ENCODE measurements around the gene LSS. TPM values are rescaled to one million over a fixed set of nuclear protein-coding genes. Genes with fewer than 3 reads are reported as not detected.
"Not testable (repeated sequence)": the region's sequence is repeated elsewhere in the genome, so short reads cannot be mapped to it uniquely, and the experiment has no call there.

Gene LSS
- polyA plus RNA-seq, 2 donors = 41.9 to 57.6 TPM

- WGBS, 2 donors = 50 to 66% methylated on average over 3 to 7 of the region's 13 CpGs
- H3K36me3 ChIP-seq (ENCODE audit: control insufficient read depth in 2 of 2, insufficient read depth in 2 of 2, low read length in 1 of 2); H3K27me3 ChIP-seq (ENCODE audit: control insufficient read depth in 1 of 2, insufficient read depth in 2 of 2, low read length in 2 of 2); H3K4me1 ChIP-seq (ENCODE audit: control insufficient read depth in 2 of 2, insufficient read depth in 2 of 2, low read length in 1 of 2); H3K9me3 ChIP-seq (ENCODE audit: control insufficient read depth in 2 of 2, insufficient read depth in 1 of 2, low read depth in 1 of 2, low read length in 1 of 2): not testable (repeated sequence)
- peak overlapping the region in 1 of 2 donors; percentile 57 for H3K4me3 ChIP-seq (ENCODE audit: low read depth in 1 of 2, low read length in 2 of 2)
- peak overlapping the region in 1 of 2 donors; percentile 34 for H3K27ac ChIP-seq (ENCODE audit: low read depth in 2 of 2, low read length in 1 of 2)
These were observed 45.2 kb downstream of the LSS start for GRCh38 chr21:46183337-46183909.

- H3K27ac ChIP-seq (ENCODE audit: low read depth in 2 of 2, low read length in 1 of 2) = no peak overlapping the region
These were observed 45.8 kb downstream of the LSS start for GRCh38 chr21:46182548-46183336.

DNA sequence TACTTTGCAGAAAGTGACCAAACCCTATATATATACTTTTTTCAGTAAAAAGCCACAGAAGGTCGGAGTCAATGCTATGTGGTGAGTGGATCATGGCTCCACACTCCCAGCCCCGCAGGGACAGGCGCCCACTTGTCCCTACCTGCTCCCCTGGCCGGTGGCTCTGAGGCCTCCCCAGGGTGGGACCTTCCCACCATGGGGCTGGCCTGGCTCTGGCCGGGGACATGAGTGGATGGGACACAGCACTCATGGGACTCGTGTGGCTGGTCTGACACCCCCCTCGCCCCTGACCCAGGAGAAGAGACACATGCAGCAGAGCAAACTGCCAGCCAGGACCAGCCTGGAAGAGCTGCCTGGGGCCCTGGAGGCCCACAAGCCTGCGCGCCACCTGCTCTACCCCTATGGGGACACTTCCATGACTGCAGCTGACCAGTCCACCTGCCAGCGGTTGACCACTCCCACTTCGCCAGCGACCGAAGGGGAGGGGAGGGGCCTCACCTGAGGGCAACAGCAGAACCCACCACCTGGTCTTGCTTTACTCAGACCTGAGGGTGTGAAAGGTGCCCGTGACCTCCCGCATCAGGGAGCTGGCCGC, 46.5 kb downstream of the LSS start:
- WGBS, 2 donors = 84 to 86% methylated on average over 16 of the region's 16 CpGs
- H3K4me1 ChIP-seq (ENCODE audit: control insufficient read depth in 2 of 2, insufficient read depth in 2 of 2, low read length in 1 of 2) = peaks cover 0 to 5% of the 10 kb centered on the region in 2 donors
- H3K27ac ChIP-seq (ENCODE audit: low read depth in 2 of 2, low read length in 1 of 2) = no peak overlapping the region
- no peaks in the 10 kb centered on the region for H3K27me3 ChIP-seq (ENCODE audit: control insufficient read depth in 1 of 2, insufficient read depth in 2 of 2, low read length in 2 of 2)
- no peaks in the 10 kb centered on the region for H3K9me3 ChIP-seq (ENCODE audit: control insufficient read depth in 2 of 2, insufficient read depth in 1 of 2, low read depth in 1 of 2, low read length in 1 of 2)
- no peak overlapping the region for H3K4me3 ChIP-seq (ENCODE audit: low read depth in 1 of 2, low read length in 2 of 2)
- no peaks in the 10 kb centered on the region for H3K36me3 ChIP-seq (ENCODE audit: control insufficient read depth in 2 of 2, insufficient read depth in 2 of 2, low read length in 1 of 2)

More at GRCh38 chr21:46182548-46183336, 45.8 kb downstream of the LSS start:
- H3K27me3 ChIP-seq (ENCODE audit: control insufficient read depth in 1 of 2, insufficient read depth in 2 of 2, low read length in 2 of 2) = no peaks in the 10 kb centered on the region
- peaks cover 0 to 1% of the 10 kb centered on the region in 2 donors for H3K36me3 ChIP-seq (ENCODE audit: control insufficient read depth in 2 of 2, insufficient read depth in 2 of 2, low read length in 1 of 2)
- peaks cover 0 to 5% of the 10 kb centered on the region in 2 donors for H3K4me1 ChIP-seq (ENCODE audit: control insufficient read depth in 2 of 2, insufficient read depth in 2 of 2, low read length in 1 of 2)
- 90 to 91% methylated on average over 44 of the region's 44 CpGs for WGBS, 2 donors
- H3K4me3 ChIP-seq (ENCODE audit: low read depth in 1 of 2, low read length in 2 of 2) = no peak overlapping the region
- no peaks in the 10 kb centered on the region for H3K9me3 ChIP-seq (ENCODE audit: control insufficient read depth in 2 of 2, insufficient read depth in 1 of 2, low read depth in 1 of 2, low read length in 1 of 2)

DNA sequence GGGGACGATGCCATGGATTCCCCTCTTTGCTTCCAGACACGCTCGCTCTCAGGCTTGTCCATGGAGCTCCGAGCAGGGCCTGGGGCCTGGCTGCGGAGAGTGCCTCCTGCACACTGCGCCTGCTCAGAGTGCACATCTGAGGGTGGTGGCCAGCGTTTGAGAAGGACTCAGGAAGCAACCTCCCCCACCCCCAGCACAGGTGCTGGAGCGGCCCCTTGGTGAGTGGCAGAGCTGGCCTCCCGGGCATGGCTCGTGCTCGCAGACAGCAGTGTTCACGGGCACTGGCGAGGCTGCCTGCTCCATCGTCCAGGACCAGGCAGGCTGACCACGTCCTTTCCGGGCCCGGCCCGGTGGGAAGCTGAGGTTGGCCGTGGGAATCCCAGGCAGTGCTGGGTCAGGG, 47.1 kb downstream of the LSS start:
- Histone ChIP-seq H3K36me3 (ENCODE audit: control insufficient read depth in 2 of 2, insufficient read depth in 2 of 2, low read length in 1 of 2) (no peaks in the 10 kb centered on the region), H3K4me3 (ENCODE audit: low read depth in 1 of 2, low read length in 2 of 2) (no peak overlapping the region), H3K4me1 (ENCODE audit: control insufficient read depth in 2 of 2, insufficient read depth in 2 of 2, low read length in 1 of 2) (peaks cover 0 to 5% of the 10 kb centered on the region in 2 donors), H3K27ac (ENCODE audit: low read depth in 2 of 2, low read length in 1 of 2) (no peak overlapping the region), H3K27me3 (ENCODE audit: control insufficient read depth in 1 of 2, insufficient read depth in 2 of 2, low read length in 2 of 2) (no peaks in the 10 kb centered on the region), H3K9me3 (ENCODE audit: control insufficient read depth in 2 of 2, insufficient read depth in 1 of 2, low read depth in 1 of 2, low read length in 1 of 2) (no peaks in the 10 kb centered on the region)
- WGBS, 2 donors = 90 to 94% methylated on average over 19 of the region's 19 CpGs

DNA sequence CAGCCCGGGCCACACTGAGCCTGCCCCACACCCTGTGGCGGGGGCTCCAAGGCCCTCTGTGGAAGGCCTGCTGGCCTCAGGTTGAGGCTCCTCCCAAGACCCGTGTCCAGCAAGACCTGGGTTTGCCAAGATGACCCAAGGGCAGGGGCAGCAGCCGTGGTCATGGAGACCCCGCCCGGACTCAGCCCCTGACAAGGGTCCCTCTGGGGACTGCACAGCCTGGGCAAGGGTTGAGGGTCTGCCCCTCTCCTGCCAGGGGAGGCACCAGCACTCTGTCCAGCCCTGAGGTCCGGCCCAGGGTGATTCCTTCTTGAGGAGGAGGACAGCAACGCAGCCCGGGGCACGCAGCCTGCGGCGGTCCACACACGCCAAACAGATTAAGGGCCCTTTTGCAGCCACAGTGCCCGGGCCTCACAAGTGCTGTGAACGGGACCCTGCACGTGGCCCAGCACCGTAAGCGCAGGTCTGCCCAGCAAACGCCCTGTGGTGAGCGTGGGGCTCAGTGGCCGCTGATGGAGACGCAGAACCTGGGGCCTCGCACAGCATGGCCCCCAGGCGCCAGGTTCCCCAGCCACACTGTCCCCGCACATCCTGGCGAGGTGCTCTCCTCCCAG, 47.7 kb downstream of the LSS start:
- Histone ChIP-seq H3K4me1 (ENCODE audit: control insufficient read depth in 2 of 2, insufficient read depth in 2 of 2, low read length in 1 of 2) (peaks cover 0 to 5% of the 10 kb centered on the region in 2 donors), H3K27ac (ENCODE audit: low read depth in 2 of 2, low read length in 1 of 2) (no peak overlapping the region), H3K9me3 (ENCODE audit: control insufficient read depth in 2 of 2, insufficient read depth in 1 of 2, low read depth in 1 of 2, low read length in 1 of 2) (no peaks in the 10 kb centered on the region), H3K36me3 (ENCODE audit: control insufficient read depth in 2 of 2, insufficient read depth in 2 of 2, low read length in 1 of 2) (no peaks in the 10 kb centered on the region), H3K4me3 (ENCODE audit: low read depth in 1 of 2, low read length in 2 of 2) (no peak overlapping the region), H3K27me3 (ENCODE audit: control insufficient read depth in 1 of 2, insufficient read depth in 2 of 2, low read length in 2 of 2) (no peaks in the 10 kb centered on the region)
- 91 to 94% methylated on average over 26 of the region's 26 CpGs for WGBS, 2 donors

GRCh38 chr21:46180079-46180722, 48.4 kb downstream of the LSS start:
- Histone ChIP-seq H3K27me3 (ENCODE audit: control insufficient read depth in 1 of 2, insufficient read depth in 2 of 2, low read length in 2 of 2) (no peaks in the 10 kb centered on the region), H3K36me3 (ENCODE audit: control insufficient read depth in 2 of 2, insufficient read depth in 2 of 2, low read length in 1 of 2) (no peaks in the 10 kb centered on the region), H3K9me3 (ENCODE audit: control insufficient read depth in 2 of 2, insufficient read depth in 1 of 2, low read depth in 1 of 2, low read length in 1 of 2) (no peaks in the 10 kb centered on the region), H3K4me1 (ENCODE audit: control insufficient read depth in 2 of 2, insufficient read depth in 2 of 2, low read length in 1 of 2) (peaks cover 0 to 5% of the 10 kb centered on the region in 2 donors), H3K4me3 (ENCODE audit: low read depth in 1 of 2, low read length in 2 of 2) (no peak overlapping the region), H3K27ac (ENCODE audit: low read depth in 2 of 2, low read length in 1 of 2) (no peak overlapping the region)
- WGBS, 2 donors = 82 to 85% methylated on average over 24 of the region's 24 CpGs

GRCh38 chr21:46179708-46180078, 48.9 kb downstream of the LSS start:
- Histone ChIP-seq H3K27ac (ENCODE audit: low read depth in 2 of 2, low read length in 1 of 2) (no peak overlapping the region), H3K9me3 (ENCODE audit: control insufficient read depth in 2 of 2, insufficient read depth in 1 of 2, low read depth in 1 of 2, low read length in 1 of 2) (no peaks in the 10 kb centered on the region), H3K27me3 (ENCODE audit: control insufficient read depth in 1 of 2, insufficient read depth in 2 of 2, low read length in 2 of 2) (no peaks in the 10 kb centered on the region), H3K4me1 (ENCODE audit: control insufficient read depth in 2 of 2, insufficient read depth in 2 of 2, low read length in 1 of 2) (peaks cover 0 to 2% of the 10 kb centered on the region in 2 donors), H3K36me3 (ENCODE audit: control insufficient read depth in 2 of 2, insufficient read depth in 2 of 2, low read length in 1 of 2) (no peaks in the 10 kb centered on the region), H3K4me3 (ENCODE audit: low read depth in 1 of 2, low read length in 2 of 2) (no peak overlapping the region)
- WGBS, 2 donors = 90 to 93% methylated on average over 16 to 17 of the region's 17 CpGs

- H3K27ac ChIP-seq (ENCODE audit: low read depth in 2 of 2, low read length in 1 of 2) = no peak overlapping the region
- 84 to 89% methylated on average over 4 of the region's 4 CpGs for WGBS, 2 donors
- peaks cover 0 to 2% of the 10 kb centered on the region in 2 donors for H3K4me1 ChIP-seq (ENCODE audit: control insufficient read depth in 2 of 2, insufficient read depth in 2 of 2, low read length in 1 of 2)
- no peak overlapping the region for H3K4me3 ChIP-seq (ENCODE audit: low read depth in 1 of 2, low read length in 2 of 2)
- H3K36me3 ChIP-seq (ENCODE audit: control insufficient read depth in 2 of 2, insufficient read depth in 2 of 2, low read length in 1 of 2) = no peaks in the 10 kb centered on the region
- H3K27me3 ChIP-seq (ENCODE audit: control insufficient read depth in 1 of 2, insufficient read depth in 2 of 2, low read length in 2 of 2) = no peaks in the 10 kb centered on the region
- H3K9me3 ChIP-seq (ENCODE audit: control insufficient read depth in 2 of 2, insufficient read depth in 1 of 2, low read depth in 1 of 2, low read length in 1 of 2) = no peaks in the 10 kb centered on the region
These were observed 49.6 kb downstream of the LSS start for GRCh38 chr21:46178961-46179360.

DNA sequence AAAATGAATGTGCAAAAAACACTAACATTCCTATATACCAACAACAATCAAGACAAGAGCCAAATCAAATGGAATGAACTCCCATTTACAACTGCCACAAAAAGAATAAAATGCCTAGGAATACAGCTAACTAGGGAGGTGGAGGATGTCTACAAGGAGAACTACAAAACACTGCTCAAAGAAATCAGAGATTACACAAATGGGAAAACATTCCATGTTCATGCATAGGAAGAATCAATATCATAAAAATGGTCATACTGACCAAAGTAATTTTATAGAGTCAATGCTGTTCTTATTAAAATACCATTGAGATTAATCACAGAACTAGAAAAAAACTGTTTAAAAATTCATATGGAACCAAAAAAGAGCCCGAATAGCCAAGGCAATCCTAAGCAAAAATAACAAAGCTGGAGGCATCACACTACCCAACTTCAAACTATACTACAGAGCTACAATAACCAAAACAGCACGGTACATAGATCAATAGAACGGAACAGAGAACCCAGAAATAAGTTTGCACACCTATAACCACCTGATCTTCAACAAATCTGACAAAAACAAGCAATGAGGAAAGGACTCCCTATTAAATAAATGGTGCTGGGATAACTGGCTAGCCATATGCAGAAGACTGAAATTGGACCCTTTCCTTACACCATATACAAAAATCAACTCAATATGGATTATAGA, 52.0 kb downstream of the LSS start:
- not testable (repeated sequence) for H3K4me1 ChIP-seq (ENCODE audit: control insufficient read depth in 2 of 2, insufficient read depth in 2 of 2, low read length in 1 of 2); H3K9me3 ChIP-seq (ENCODE audit: control insufficient read depth in 2 of 2, insufficient read depth in 1 of 2, low read depth in 1 of 2, low read length in 1 of 2); H3K4me3 ChIP-seq (ENCODE audit: low read depth in 1 of 2, low read length in 2 of 2); H3K27me3 ChIP-seq (ENCODE audit: control insufficient read depth in 1 of 2, insufficient read depth in 2 of 2, low read length in 2 of 2); H3K36me3 ChIP-seq (ENCODE audit: control insufficient read depth in 2 of 2, insufficient read depth in 2 of 2, low read length in 1 of 2); H3K27ac ChIP-seq (ENCODE audit: low read depth in 2 of 2, low read length in 1 of 2)
- 92 to 97% methylated on average over 3 of the region's 3 CpGs for WGBS, 2 donors
